ENCODE results near the gene ABCA2.

Gene ABCA2

DNA sequence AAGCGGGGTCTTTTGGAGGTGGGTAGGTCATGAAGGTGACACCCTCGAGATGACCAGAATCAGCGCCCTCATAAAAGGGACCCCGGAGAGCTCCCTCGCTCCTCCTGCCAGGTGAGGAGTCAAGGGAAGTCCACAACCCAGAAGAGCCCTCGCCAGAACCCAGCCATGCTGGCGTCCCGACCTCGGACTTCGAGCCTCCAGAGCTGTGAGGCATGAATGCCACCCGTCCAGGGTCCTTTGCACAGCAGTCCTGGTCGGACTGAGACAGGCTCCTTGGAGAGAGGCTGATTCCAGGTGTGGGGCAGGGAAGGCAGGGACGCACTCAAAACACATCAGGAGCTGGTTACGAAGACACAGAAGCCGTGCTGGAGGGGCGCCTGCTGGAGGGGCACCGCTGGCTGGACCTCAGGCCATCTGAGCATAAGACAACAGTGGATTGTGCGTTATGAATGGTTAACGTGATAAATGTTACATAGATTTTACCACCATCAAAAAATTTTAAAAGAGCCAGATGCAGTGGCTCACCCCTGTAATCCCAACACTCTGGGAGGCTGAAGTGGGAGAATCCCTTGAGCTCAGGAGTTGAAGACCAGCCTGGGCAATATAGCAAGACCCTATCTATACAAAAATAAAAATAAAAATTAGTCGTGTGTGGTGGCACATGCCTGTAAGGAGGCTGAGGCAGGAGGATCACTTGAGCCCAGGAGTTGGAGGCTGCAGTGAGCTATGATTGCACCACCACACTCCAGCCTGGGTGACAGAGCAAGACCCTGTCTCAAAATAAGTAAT, 26.0 kb downstream of the ABCA2 start:
- no peak for DNase-seq (ENCODE audit: low spot score)
- TF ChIP-seq, protein P1, sequence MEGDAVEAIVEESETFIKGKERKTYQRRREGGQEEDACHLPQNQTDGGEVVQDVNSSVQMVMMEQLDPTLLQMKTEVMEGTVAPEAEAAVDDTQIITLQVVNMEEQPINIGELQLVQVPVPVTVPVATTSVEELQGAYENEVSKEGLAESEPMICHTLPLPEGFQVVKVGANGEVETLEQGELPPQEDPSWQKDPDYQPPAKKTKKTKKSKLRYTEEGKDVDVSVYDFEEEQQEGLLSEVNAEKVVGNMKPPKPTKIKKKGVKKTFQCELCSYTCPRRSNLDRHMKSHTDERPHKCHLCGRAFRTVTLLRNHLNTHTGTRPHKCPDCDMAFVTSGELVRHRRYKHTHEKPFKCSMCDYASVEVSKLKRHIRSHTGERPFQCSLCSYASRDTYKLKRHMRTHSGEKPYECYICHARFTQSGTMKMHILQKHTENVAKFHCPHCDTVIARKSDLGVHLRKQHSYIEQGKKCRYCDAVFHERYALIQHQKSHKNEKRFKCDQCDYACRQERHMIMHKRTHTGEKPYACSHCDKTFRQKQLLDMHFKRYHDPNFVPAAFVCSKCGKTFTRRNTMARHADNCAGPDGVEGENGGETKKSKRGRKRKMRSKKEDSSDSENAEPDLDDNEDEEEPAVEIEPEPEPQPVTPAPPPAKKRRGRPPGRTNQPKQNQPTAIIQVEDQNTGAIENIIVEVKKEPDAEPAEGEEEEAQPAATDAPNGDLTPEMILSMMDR (IDR thresholded peaks at IDR 0.05; ENCODE audit: extremely low read depth, missing control alignments): no peak

DNA sequence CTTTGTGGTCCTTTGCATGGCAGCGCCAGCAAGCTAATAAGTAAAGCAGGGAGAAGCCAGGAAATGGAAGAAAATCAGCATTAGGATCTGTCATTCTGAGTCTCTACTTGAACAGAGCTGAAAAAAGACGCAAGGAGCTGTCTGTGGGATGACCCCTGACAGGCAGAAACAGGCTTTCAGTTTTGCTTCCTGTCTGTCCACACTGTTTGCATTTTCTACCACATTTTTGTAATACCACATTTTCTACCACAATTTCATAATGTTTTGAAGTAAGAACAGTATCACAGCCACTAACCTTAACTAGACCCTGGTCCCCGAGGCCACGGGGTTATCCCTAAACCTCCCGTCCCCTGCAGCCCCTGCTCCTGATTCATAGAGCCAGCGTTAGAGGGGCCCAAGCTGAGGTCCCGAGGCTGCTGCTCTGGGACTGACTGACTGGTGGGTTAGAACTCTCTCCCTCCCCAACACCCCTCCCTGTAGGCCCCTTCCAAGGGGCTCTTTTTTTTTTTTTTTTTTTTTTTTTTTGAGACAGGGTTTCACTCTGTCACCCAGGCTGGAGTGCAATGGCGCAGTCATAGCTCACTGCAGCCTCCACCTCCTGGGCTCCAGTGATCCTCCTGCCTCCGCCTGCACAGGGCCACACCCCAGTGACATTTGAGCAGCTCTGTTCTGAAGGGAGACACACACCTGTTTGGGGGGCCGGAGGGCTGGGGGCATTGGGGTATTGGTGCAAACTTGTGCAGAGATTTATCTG, 27.7 kb downstream of the ABCA2 start:
- TF ChIP-seq, protein P1 (IDR thresholded peaks at IDR 0.05; ENCODE audit: extremely low read depth, missing control alignments): no peak
- DNase-seq (ENCODE audit: low spot score): peak; percentile 91

DNA sequence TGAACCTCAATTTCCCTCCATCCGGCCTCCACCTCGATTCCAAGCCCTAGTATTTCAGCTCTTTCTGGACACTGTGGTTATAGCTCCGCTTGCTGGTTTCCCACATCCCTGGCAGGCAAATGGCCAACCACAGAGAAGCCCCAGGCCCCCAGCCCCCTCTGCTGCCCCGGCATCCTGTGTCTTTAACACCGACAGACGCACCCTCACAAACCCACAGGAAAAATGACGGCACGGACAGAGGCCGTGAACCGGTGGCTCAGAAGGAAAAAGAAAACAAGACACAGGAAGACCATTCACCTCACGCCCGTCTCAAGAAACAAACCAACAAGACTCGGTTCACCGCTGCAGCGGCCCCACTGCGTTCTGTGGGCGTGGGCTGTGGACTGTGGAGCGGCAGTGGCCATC, 30.2 kb downstream of the ABCA2 start:
- DNase-seq (ENCODE audit: low spot score): no peak
- TF ChIP-seq, protein P1 (IDR thresholded peaks at IDR 0.05; ENCODE audit: extremely low read depth, missing control alignments): no peak

DNA sequence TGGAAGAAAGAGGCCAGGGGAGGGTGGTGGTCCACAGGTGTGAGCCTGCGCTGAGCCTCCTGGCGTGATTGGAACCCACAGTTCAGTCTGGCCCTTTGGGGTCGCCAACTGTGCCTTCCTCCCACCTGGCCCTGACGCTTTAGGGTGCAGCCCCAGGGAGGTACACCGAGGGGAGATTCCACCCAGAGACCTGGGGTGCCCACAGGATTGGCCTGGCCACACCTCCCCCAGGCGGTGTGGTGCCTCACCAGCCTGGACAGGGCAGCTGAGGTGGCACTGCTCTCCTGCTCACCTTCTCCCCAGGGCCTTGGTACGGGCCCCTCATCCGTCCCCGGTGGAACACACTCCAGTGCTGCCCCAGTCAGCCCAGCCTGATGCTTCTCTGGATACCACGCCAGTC, 30.7 kb downstream of the ABCA2 start:
- no peak for DNase-seq (ENCODE audit: low spot score)
- TF ChIP-seq, protein P1 (IDR thresholded peaks at IDR 0.05; ENCODE audit: extremely low read depth, missing control alignments): no peak

DNA sequence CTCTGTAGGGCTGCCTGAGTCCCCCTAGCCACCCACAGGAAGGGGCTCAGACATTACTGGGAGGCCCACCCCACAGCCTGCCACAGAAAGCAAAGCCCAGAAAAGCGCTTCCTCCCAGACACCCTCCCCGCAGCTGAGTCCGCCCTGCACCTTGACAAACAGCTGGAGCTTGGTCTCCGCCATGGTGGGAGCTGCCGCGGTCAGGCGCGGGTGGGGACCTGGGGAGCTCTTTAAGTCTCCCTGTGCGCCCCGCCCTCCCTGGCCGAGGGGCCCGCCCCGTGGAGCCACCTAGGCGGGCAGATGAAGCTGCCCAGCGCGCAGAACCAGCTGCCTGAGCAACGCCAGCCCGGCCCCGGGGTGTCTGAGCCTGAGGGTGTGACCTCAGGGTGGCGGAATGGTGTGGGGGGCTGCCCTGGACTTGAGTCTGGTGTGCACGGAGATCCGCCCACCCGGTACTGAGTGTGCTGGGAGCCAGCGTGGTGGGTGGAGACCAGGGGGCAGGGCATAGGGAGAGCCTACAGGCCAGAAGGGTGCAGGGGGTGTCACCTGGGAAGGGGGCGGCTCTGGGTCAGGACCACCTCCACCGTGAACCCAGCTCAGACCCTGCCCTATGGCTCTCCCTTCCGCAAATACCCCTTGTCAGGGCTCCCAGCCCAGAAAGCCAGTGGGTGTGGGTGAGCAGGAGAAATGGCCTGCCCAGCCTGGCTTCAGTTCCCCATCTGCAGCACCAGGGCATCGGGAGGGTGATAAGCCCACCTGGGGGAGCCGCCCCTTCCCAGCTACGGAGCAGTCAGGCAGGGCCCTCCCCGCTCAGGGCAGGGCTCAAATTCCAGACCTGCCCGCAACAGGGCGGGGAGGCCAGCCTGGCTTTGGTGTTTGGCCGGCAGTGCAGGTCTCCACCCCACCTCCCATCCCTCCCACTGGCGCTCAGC, 31.4 kb downstream of the ABCA2 start, which contains the start of gene CLIC3:
TSS of gene CLIC3 (minus strand) at position 208 of the 932 bp plus-strand sequence. CDS start at position 183, 25 bp downstream.
- DNase-seq (ENCODE audit: low spot score): no peak
- TF ChIP-seq, protein P1 (IDR thresholded peaks at IDR 0.05; ENCODE audit: extremely low read depth, missing control alignments): no peak

DNA sequence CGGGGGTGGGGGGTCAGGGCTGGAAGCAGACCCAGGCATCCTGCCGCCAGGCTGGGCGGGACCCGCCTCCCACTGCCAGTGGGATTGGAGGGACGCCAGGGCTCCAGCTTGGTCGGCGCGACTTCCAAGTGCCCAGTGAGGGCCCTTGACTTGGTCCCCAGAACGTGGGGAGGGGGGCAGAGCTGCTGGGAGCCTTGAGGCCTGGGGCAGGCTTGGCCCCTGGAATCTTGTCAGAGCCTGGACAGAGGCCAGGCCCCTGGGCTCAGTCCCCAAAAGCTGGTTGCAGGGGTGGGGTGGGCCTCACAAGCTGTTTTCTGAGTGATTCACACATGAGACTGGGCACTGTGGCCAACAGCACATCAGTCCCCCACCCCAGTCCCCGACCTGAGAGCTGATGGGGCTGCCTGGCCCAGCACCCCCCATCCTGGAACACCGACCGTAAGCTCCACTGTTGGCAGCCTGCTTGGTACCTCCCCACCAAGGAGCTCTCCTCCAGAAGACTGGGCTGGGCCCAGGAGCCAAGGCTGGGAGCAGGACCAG, 32.2 kb downstream of the ABCA2 start:
- TF ChIP-seq, protein P1 (IDR thresholded peaks at IDR 0.05; ENCODE audit: extremely low read depth, missing control alignments): no peak
- no peak for DNase-seq (ENCODE audit: low spot score)
